Measurements from ENCODE around the gene RAB28.

- TF ChIP-seq EP300 (IDR thresholded peaks at IDR 0.05; ENCODE audit: borderline replicate concordance in 1 of 2, low read depth in 1 of 2, low read length in 1 of 2) = no peak
- TF ChIP-seq, protein P1, sequence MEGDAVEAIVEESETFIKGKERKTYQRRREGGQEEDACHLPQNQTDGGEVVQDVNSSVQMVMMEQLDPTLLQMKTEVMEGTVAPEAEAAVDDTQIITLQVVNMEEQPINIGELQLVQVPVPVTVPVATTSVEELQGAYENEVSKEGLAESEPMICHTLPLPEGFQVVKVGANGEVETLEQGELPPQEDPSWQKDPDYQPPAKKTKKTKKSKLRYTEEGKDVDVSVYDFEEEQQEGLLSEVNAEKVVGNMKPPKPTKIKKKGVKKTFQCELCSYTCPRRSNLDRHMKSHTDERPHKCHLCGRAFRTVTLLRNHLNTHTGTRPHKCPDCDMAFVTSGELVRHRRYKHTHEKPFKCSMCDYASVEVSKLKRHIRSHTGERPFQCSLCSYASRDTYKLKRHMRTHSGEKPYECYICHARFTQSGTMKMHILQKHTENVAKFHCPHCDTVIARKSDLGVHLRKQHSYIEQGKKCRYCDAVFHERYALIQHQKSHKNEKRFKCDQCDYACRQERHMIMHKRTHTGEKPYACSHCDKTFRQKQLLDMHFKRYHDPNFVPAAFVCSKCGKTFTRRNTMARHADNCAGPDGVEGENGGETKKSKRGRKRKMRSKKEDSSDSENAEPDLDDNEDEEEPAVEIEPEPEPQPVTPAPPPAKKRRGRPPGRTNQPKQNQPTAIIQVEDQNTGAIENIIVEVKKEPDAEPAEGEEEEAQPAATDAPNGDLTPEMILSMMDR (IDR thresholded peaks at IDR 0.05) = no peak
- no peak for TF ChIP-seq RAD21 (IDR thresholded peaks at IDR 0.05; ENCODE audit: low read length)
- TF ChIP-seq, protein P2, sequence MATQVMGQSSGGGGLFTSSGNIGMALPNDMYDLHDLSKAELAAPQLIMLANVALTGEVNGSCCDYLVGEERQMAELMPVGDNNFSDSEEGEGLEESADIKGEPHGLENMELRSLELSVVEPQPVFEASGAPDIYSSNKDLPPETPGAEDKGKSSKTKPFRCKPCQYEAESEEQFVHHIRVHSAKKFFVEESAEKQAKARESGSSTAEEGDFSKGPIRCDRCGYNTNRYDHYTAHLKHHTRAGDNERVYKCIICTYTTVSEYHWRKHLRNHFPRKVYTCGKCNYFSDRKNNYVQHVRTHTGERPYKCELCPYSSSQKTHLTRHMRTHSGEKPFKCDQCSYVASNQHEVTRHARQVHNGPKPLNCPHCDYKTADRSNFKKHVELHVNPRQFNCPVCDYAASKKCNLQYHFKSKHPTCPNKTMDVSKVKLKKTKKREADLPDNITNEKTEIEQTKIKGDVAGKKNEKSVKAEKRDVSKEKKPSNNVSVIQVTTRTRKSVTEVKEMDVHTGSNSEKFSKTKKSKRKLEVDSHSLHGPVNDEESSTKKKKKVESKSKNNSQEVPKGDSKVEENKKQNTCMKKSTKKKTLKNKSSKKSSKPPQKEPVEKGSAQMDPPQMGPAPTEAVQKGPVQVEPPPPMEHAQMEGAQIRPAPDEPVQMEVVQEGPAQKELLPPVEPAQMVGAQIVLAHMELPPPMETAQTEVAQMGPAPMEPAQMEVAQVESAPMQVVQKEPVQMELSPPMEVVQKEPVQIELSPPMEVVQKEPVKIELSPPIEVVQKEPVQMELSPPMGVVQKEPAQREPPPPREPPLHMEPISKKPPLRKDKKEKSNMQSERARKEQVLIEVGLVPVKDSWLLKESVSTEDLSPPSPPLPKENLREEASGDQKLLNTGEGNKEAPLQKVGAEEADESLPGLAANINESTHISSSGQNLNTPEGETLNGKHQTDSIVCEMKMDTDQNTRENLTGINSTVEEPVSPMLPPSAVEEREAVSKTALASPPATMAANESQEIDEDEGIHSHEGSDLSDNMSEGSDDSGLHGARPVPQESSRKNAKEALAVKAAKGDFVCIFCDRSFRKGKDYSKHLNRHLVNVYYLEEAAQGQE (IDR thresholded peaks at IDR 0.05; ENCODE audit: low read depth, low read length) = no peak
- no peak for TF ChIP-seq TCF12 (IDR thresholded peaks at IDR 0.05)
- no peak for TF ChIP-seq MEF2A (IDR thresholded peaks at IDR 0.05; ENCODE audit: borderline replicate concordance, low read depth)
- no peak for TF ChIP-seq JUND (IDR thresholded peaks at IDR 0.05)
- no peak for TF ChIP-seq YY1 (IDR thresholded peaks at IDR 0.05; ENCODE audit: low read depth)
- no peak for TF ChIP-seq NRF1 (IDR thresholded peaks at IDR 0.05; ENCODE audit: low read depth, low read length)
- no peak for TF ChIP-seq TAF1 (IDR thresholded peaks at IDR 0.05; ENCODE audit: borderline replicate concordance, low read depth, low read length)
Observed at GRCh38 chr4:13449590-13449989, 34.5 kb downstream of the RAB28 start.

Data from SK-N-SH (cell line).